A673 (cell line): Measurements from ENCODE around the gene CCM2.

Experiments
- CTCF ChIP-seq: fragments of 300-800, 200-600 bp; sonication (generic); conservative IDR thresholded peaks from 2 replicates; pipeline ENCODE4 v1.5.1; 2017; ENCODE audit warnings: low read depth, mild to moderate bottlenecking, antibody characterized with exemption, low read length, moderate library complexity, mixed read lengths
- EZH2 ChIP-seq: fragments of 200-600 bp; sonication (generic); IDR thresholded peaks from 2 replicates; pipeline ENCODE4 v1.6.1; 2017; ENCODE audit warnings: borderline replicate concordance, low read depth, mild to moderate bottlenecking, mixed read lengths, antibody characterized with exemption, low read length; ENCODE audit not compliant: poor library complexity, severe bottlenecking

GRCh38 chr7:44974549-44974948 lies 25.5 kb upstream of the CCM2 start:
- TF ChIP-seq CTCF (no peak), EZH2 (no peak)
